Measurements from ENCODE around the gene SYNPO2.

DNA sequence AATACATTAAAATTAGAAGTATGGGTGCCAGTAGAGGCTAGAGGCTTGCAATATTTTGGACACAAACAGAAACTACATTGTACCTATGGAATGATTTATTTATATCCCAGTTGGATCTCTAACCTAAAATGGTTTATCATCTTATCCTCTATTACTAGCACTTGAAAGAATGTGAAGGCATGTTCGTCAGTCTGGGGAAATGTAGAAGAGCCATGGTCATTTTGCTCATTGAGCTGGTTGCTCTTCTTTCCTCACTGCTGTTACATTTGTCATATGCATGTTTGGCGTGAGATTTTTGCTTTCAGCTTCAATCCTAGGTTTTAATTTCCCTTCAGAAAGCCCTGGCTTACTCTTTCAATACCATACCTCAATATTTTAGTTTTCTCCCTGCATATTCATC, 164.6 kb downstream of the SYNPO2 start:
- TF ChIP-seq, protein P1, sequence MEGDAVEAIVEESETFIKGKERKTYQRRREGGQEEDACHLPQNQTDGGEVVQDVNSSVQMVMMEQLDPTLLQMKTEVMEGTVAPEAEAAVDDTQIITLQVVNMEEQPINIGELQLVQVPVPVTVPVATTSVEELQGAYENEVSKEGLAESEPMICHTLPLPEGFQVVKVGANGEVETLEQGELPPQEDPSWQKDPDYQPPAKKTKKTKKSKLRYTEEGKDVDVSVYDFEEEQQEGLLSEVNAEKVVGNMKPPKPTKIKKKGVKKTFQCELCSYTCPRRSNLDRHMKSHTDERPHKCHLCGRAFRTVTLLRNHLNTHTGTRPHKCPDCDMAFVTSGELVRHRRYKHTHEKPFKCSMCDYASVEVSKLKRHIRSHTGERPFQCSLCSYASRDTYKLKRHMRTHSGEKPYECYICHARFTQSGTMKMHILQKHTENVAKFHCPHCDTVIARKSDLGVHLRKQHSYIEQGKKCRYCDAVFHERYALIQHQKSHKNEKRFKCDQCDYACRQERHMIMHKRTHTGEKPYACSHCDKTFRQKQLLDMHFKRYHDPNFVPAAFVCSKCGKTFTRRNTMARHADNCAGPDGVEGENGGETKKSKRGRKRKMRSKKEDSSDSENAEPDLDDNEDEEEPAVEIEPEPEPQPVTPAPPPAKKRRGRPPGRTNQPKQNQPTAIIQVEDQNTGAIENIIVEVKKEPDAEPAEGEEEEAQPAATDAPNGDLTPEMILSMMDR (IDR thresholded peaks at IDR 0.05 in 4 of 5, conservative IDR thresholded peaks at IDR 0.05 in 1 of 5): no peak
- TF ChIP-seq POLR2A (IDR thresholded peaks at IDR 0.05): no peak

All from gastrocnemius medialis (tissue), 4 donors.